GM12872 (cell line): ENCODE results near the gene NID2.
A peak's percentile ranks its signal among the peaks of the same experiment; 100 is the strongest.

Experiments
- TF ChIP-seq, protein P1 (sequence below): IDR thresholded peaks from 3 replicates; pipeline ENCODE4 v1.5.1; 2011; ENCODE audit warnings: low read depth, mild to moderate bottlenecking, low read length, moderate library complexity; ENCODE audit not compliant: insufficient read depth

Gene NID2

DNA sequence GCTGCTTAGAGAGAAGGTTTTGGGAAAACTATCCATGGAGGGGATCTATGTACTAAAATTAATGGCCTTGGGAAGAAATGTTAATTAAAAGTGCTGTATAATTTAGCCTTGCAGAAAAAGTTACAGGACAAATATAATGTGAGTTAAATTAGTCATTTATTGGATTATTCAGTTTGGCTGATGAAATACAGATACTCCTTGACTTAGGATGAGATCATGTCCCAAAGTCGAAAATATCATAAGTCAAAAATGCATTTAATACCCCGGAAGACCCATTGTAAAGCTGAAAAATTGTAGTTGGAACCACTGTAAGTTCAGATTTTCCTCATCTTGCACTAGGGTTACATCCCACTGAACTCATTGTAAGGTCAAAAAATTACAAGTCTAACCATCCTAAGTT lies 69.8 kb downstream of the NID2 start:
- TF ChIP-seq, protein P1, sequence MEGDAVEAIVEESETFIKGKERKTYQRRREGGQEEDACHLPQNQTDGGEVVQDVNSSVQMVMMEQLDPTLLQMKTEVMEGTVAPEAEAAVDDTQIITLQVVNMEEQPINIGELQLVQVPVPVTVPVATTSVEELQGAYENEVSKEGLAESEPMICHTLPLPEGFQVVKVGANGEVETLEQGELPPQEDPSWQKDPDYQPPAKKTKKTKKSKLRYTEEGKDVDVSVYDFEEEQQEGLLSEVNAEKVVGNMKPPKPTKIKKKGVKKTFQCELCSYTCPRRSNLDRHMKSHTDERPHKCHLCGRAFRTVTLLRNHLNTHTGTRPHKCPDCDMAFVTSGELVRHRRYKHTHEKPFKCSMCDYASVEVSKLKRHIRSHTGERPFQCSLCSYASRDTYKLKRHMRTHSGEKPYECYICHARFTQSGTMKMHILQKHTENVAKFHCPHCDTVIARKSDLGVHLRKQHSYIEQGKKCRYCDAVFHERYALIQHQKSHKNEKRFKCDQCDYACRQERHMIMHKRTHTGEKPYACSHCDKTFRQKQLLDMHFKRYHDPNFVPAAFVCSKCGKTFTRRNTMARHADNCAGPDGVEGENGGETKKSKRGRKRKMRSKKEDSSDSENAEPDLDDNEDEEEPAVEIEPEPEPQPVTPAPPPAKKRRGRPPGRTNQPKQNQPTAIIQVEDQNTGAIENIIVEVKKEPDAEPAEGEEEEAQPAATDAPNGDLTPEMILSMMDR, result no peak

GRCh38 chr14:51998348-51998747 lies 70.5 kb downstream of the NID2 start:
- TF ChIP-seq, protein P1, result no peak

- TF ChIP-seq, protein P1, result peak; percentile 62
Measured at GRCh38 chr14:51996148-51996746, 72.6 kb downstream of the NID2 start.

GRCh38 chr14:51993285-51993920 lies 75.5 kb downstream of the NID2 start:
- TF ChIP-seq, protein P1, result no peak

DNA sequence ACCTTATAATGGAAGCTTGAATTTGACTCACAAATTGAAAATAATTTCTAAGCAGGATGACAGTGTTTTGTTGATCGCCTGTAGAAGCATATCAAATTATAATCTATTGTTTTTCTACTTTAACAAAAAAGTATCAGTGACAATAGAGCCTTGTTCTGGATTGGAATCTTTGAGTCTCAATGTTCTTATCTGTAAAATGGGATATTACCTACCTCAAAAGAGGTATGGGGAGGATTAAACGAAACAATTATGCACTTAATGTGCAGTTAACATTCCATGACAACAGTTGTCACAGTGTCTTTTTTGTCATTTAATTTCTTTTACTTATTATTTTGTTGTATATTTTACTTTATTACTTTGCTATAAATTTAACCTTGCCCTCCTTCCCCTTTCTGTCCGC lies 78.4 kb downstream of the NID2 start:
- TF ChIP-seq, protein P1, result no peak

DNA sequence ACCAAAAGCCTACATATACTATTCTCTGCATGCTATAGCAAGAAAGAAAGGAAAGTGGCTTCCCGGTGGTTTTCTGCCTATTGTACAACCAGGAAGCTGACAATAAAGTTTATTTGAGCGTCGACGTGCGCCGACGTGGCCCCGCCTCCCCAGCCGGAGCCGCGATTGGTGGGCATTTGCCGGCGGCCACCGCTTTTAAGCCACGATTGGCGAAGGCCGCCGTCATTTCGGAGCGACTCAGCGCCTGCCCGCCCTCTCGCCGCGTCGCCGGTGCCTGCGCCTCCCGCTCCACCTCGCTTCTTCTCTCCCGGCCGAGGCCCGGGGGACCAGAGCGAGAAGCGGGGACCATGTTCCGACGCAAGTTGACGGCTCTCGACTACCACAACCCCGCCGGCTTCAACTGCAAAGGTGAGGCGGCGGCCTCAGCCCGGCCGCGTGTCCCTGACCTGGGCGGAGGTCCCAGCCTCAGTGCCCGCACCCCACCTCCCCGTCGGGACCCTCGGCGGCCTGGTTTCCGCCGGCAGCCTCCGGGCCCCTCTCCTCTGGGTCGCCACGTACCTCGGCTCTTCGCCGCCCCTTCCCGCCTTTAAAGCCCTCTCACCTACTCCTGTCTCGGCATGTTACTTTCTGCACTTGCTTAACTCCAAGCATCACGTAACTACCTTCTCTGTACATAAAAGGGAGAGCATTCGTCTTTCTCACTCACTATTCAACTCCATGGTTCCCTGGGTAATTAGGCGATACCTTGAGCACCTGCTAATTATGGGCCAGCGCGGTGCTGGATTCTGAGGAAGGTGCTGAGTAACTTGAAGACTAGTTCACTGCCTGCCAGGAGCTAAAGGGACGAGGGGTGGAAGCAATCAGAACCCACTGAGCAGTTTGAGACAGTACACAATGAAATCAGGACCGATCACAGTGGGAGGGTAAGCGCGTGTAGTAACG lies 79.3 kb downstream of the NID2 start, which contains the start of gene RTRAF:
Gene RTRAF (plus strand): TSS at position 254 of the 942 bp plus-strand sequence. CDS start 94 bp downstream, at position 348.
- TF ChIP-seq, protein P1, result no peak

DNA sequence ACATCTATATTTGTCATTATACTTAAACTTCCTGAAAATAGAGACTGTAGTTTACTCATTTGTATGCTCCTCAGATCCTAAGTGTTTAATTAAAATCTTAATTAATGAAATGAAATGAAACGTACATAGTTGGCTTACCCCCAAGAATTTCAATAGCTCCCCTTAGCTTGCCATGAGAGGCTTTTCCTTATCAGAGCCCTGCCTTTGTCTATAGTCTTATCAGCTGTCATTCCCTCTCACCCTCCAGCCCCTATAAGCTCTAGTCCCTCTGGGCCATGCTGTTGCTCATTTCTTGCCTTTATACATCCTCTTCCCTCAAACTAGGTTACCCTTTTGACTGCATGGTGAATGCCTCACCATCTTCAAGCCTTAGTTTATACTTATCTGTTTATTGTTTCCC lies 80.6 kb downstream of the NID2 start:
- TF ChIP-seq, protein P1, result no peak
